Liver (tissue), 9 donors: ENCODE data around the gene LYSMD3. TPM values are rescaled to one million over a fixed set of nuclear protein-coding genes. Genes with fewer than 3 reads are reported as not detected.

Source experiments
- DNase-seq: peaks from one replicate; pipeline ENCODE4 v3.0.0-alpha.2; 2017; ENCODE audit warnings: low spot score
- H3K27ac ChIP-seq, 2 donors: one replicate each; pipeline ENCODE4 v1.7.0; 2013; ENCODE audit warnings: inconsistent platforms in 2 of 2, low read length in 2 of 2, control low read depth in 1 of 2, low read depth in 1 of 2, mild to moderate bottlenecking in 1 of 2
- H3K27me3 ChIP-seq, 4 donors: one replicate each; pipeline versions ENCODE4 v1.6.1 to v1.7.0; 2013; ENCODE audit warnings: low read length in 3 of 4, inconsistent platforms in 1 of 4, mild to moderate bottlenecking in 1 of 4, moderate library complexity in 1 of 4; ENCODE audit not compliant: control insufficient read depth in 4 of 4, insufficient read depth in 4 of 4
- H3K36me3 ChIP-seq, 4 donors: one replicate each; pipeline versions ENCODE4 v1.6.1 to v1.7.0; 2013; ENCODE audit warnings: low read length in 3 of 4, mild to moderate bottlenecking in 3 of 4, low read depth in 1 of 4, moderate library complexity in 1 of 4; ENCODE audit not compliant: control insufficient read depth in 4 of 4, insufficient read depth in 3 of 4
- H3K4me1 ChIP-seq, 4 donors: one replicate each; pipeline versions ENCODE4 v1.6.1 to v1.7.0; 2013; ENCODE audit warnings: low read length in 3 of 4, mild to moderate bottlenecking in 3 of 4, moderate library complexity in 1 of 4; ENCODE audit not compliant: control insufficient read depth in 4 of 4, insufficient read depth in 4 of 4
- H3K4me3 ChIP-seq, 3 donors: one replicate each; pipeline versions ENCODE4 v1.6.1 to v1.7.0; 2013; ENCODE audit warnings: low read length in 3 of 3, control low read depth in 1 of 3, low read depth in 1 of 3, mild to moderate bottlenecking in 1 of 3
- H3K9ac ChIP-seq, 2 donors: one replicate each; pipeline ENCODE4 v1.7.0; 2013; ENCODE audit warnings: low read length in 2 of 2, mild to moderate bottlenecking in 2 of 2, moderate library complexity in 2 of 2, control low read depth in 1 of 2, low read depth in 1 of 2
- H3K9me3 ChIP-seq, 4 donors: one replicate each; pipeline versions ENCODE4 v1.6.1 to v1.7.0; 2013; ENCODE audit warnings: low read length in 3 of 4; ENCODE audit not compliant: control insufficient read depth in 4 of 4
- EGR1 ChIP-seq, 2 donors: IDR thresholded peaks; 2 replicates each; pipeline ENCODE4 v1.6.1; 2016 to 2018; ENCODE audit warnings: antibody characterized with exemption in 2 of 2, low read depth in 2 of 2
- FOXA1 ChIP-seq: IDR thresholded peaks from 2 replicates; pipeline ENCODE4 v1.6.1; 2016; ENCODE audit warnings: antibody characterized with exemption
- FOXA2 ChIP-seq: IDR thresholded peaks from 2 replicates; pipeline ENCODE4 v1.6.1; 2016; ENCODE audit warnings: antibody characterized with exemption
- GABPA ChIP-seq, 2 donors: IDR thresholded peaks in 1 of 2; conservative IDR thresholded peaks in 1 of 2; 2 replicates each; pipeline ENCODE4 v1.6.1; 2016; ENCODE audit warnings: antibody characterized with exemption in 2 of 2, mild to moderate bottlenecking in 1 of 2, moderate library complexity in 1 of 2
- HNF4A ChIP-seq, 2 donors: conservative IDR thresholded peaks; 2 replicates each; pipeline ENCODE4 v1.6.1; 2016; ENCODE audit warnings: antibody characterized with exemption in 2 of 2, mild to moderate bottlenecking in 2 of 2
- JUND ChIP-seq, 2 donors: IDR thresholded peaks; 2 replicates each; pipeline ENCODE4 v1.6.1; 2016; ENCODE audit warnings: antibody characterized with exemption in 2 of 2
- NR2F2 ChIP-seq: IDR thresholded peaks from 2 replicates; pipeline ENCODE4 v1.6.1; 2016; ENCODE audit warnings: antibody characterized with exemption
- RAD21 ChIP-seq, 2 donors: IDR thresholded peaks; 2 replicates each; pipeline ENCODE4 v1.6.1; 2016; ENCODE audit warnings: antibody characterized with exemption in 2 of 2, mild to moderate bottlenecking in 2 of 2
- RXRA ChIP-seq, 2 donors: IDR thresholded peaks; 2 replicates each; pipeline ENCODE4 v1.6.1; 2017 to 2018; ENCODE audit warnings: antibody characterized with exemption in 2 of 2, mild to moderate bottlenecking in 1 of 2
- SP1 ChIP-seq: IDR thresholded peaks from 2 replicates; pipeline ENCODE4 v1.6.1; 2018; ENCODE audit warnings: antibody characterized with exemption, mild to moderate bottlenecking
- TAF1 ChIP-seq: conservative IDR thresholded peaks from 2 replicates; pipeline ENCODE4 v1.6.1; 2016; ENCODE audit warnings: antibody characterized with exemption, mild to moderate bottlenecking
- YY1 ChIP-seq: IDR thresholded peaks from 2 replicates; pipeline ENCODE4 v1.6.1; 2016; ENCODE audit warnings: antibody characterized with exemption, mild to moderate bottlenecking
- WGBS: extraction: QIAGEN DNeasy Blood & Tissue Kit; methylation state at CpG from one replicate; pipeline ENCODE4 v1.1.7; 2013; 5-methylcytosine and 5-hydroxymethylcytosine counted together
- polyA plus RNA-seq, 2 donors: library from polyadenylated mRNA; stranded (reverse) in 1 of 2; unstranded in 1 of 2; fragments of 200-250 nt in 1 of 2; fragments of >200 nt in 1 of 2; fragmentation: Nextera tagmentation in 1 of 2; extraction: Ambion mirVana in 1 of 2; gene quantifications; one replicate each; pipeline versions ENCODE4 v1.2.1 to v1.2.3, GENCODE V29; 2013 to 2015
- total RNA-seq, 2 donors: library from RNA; depleted of rRNA; stranded (reverse); fragments of >200 nt; gene quantifications; one replicate each; pipeline ENCODE4 v1.2.3, GENCODE V29; 2014
- TF ChIP-seq, protein P1 (sequence below): IDR thresholded peaks from 2 replicates; pipeline ENCODE4 v1.6.1; 2016; ENCODE audit warnings: antibody characterized with exemption
- TF ChIP-seq, protein P2 (sequence below): fragments of 150-350 bp; IDR thresholded peaks from 2 replicates; pipeline ENCODE4 v1.5.1; 2017; ENCODE audit warnings: improper control_type of control experiment, low read depth, low read length; ENCODE audit not compliant: missing input control
- TF ChIP-seq, protein P3 (sequence below): IDR thresholded peaks from 2 replicates; pipeline ENCODE4 v1.6.1; 2016; ENCODE audit warnings: antibody characterized with exemption, mild to moderate bottlenecking
- TF ChIP-seq, protein P4 (sequence below): IDR thresholded peaks from 2 replicates; pipeline ENCODE4 v1.6.1; 2016; ENCODE audit warnings: antibody characterized with exemption
- TF ChIP-seq, protein P5 (sequence below): IDR thresholded peaks from 2 replicates; pipeline ENCODE4 v1.6.1; 2016; ENCODE audit warnings: antibody characterized with exemption
- donor health status: healthy.
- donor health status: healthy.
- donor health status: healthy.
- donor health status: healthy.
- donor health status: healthy.

LYSMD3 gene
- total and polyA plus RNA-seq, 4 donors: 8.8 to 23.6 (median 11.0) TPM

DNA sequence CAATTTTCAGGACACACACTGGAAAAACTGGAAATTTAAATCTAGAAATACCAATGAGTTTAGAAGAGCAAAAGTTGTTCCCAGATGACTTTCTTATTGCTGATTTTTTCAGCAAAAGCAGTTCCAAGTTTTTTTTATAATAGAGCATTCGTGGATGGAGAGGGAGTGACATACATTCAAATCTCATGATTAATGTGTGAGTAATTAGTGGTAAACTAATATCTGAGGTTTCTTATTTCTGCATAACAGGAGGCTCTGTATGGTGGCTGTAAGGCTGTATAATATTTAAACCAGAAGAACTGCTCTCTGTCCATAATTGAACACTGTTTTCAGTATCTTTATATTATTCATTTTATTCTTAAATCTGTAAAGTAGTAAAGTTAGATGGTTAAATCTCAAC lies 25.8 kb downstream of the LYSMD3 start:
- H3K36me3 ChIP-seq: no peaks in the 10 kb centered on the region
- WGBS: 88% methylated on average over 1 of the region's 1 CpG
- no peak overlapping the region for H3K9ac ChIP-seq
- TF ChIP-seq EGR1 (IDR thresholded peaks at IDR 0.05; ENCODE audit: low read depth in 2 of 2) (no peak), RXRA (IDR thresholded peaks at IDR 0.05) (no peak), SP1 (no peak), GABPA (IDR thresholded peaks at IDR 0.05 in 1 of 2, conservative IDR thresholded peaks at IDR 0.05 in 1 of 2) (no peak), FOXA2 (no peak), YY1 (no peak), FOXA1 (no peak), JUND (IDR thresholded peaks at IDR 0.05) (no peak), HNF4A (conservative IDR thresholded peaks at IDR 0.05) (no peak)
- TF ChIP-seq, protein P1, sequence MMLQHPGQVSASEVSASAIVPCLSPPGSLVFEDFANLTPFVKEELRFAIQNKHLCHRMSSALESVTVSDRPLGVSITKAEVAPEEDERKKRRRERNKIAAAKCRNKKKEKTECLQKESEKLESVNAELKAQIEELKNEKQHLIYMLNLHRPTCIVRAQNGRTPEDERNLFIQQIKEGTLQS: no peak
- TF ChIP-seq, protein P2, sequence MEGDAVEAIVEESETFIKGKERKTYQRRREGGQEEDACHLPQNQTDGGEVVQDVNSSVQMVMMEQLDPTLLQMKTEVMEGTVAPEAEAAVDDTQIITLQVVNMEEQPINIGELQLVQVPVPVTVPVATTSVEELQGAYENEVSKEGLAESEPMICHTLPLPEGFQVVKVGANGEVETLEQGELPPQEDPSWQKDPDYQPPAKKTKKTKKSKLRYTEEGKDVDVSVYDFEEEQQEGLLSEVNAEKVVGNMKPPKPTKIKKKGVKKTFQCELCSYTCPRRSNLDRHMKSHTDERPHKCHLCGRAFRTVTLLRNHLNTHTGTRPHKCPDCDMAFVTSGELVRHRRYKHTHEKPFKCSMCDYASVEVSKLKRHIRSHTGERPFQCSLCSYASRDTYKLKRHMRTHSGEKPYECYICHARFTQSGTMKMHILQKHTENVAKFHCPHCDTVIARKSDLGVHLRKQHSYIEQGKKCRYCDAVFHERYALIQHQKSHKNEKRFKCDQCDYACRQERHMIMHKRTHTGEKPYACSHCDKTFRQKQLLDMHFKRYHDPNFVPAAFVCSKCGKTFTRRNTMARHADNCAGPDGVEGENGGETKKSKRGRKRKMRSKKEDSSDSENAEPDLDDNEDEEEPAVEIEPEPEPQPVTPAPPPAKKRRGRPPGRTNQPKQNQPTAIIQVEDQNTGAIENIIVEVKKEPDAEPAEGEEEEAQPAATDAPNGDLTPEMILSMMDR: no peak
- TF ChIP-seq, protein P3, sequence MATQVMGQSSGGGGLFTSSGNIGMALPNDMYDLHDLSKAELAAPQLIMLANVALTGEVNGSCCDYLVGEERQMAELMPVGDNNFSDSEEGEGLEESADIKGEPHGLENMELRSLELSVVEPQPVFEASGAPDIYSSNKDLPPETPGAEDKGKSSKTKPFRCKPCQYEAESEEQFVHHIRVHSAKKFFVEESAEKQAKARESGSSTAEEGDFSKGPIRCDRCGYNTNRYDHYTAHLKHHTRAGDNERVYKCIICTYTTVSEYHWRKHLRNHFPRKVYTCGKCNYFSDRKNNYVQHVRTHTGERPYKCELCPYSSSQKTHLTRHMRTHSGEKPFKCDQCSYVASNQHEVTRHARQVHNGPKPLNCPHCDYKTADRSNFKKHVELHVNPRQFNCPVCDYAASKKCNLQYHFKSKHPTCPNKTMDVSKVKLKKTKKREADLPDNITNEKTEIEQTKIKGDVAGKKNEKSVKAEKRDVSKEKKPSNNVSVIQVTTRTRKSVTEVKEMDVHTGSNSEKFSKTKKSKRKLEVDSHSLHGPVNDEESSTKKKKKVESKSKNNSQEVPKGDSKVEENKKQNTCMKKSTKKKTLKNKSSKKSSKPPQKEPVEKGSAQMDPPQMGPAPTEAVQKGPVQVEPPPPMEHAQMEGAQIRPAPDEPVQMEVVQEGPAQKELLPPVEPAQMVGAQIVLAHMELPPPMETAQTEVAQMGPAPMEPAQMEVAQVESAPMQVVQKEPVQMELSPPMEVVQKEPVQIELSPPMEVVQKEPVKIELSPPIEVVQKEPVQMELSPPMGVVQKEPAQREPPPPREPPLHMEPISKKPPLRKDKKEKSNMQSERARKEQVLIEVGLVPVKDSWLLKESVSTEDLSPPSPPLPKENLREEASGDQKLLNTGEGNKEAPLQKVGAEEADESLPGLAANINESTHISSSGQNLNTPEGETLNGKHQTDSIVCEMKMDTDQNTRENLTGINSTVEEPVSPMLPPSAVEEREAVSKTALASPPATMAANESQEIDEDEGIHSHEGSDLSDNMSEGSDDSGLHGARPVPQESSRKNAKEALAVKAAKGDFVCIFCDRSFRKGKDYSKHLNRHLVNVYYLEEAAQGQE: no peak
- TF ChIP-seq, protein P4, sequence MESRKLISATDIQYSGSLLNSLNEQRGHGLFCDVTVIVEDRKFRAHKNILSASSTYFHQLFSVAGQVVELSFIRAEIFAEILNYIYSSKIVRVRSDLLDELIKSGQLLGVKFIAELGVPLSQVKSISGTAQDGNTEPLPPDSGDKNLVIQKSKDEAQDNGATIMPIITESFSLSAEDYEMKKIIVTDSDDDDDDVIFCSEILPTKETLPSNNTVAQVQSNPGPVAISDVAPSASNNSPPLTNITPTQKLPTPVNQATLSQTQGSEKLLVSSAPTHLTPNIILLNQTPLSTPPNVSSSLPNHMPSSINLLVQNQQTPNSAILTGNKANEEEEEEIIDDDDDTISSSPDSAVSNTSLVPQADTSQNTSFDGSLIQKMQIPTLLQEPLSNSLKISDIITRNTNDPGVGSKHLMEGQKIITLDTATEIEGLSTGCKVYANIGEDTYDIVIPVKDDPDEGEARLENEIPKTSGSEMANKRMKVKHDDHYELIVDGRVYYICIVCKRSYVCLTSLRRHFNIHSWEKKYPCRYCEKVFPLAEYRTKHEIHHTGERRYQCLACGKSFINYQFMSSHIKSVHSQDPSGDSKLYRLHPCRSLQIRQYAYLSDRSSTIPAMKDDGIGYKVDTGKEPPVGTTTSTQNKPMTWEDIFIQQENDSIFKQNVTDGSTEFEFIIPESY: no peak
- TF ChIP-seq, protein P5, sequence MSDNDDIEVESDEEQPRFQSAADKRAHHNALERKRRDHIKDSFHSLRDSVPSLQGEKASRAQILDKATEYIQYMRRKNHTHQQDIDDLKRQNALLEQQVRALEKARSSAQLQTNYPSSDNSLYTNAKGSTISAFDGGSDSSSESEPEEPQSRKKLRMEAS: no peak
- H3K27ac ChIP-seq: no peak overlapping the region
- no peaks in the 10 kb centered on the region for H3K4me1 ChIP-seq
- no peak overlapping the region for H3K4me3 ChIP-seq
- H3K9me3 ChIP-seq: no peaks in the 10 kb centered on the region
- no peak for DNase-seq
- H3K27me3 ChIP-seq: no peaks in the 10 kb centered on the region

DNA sequence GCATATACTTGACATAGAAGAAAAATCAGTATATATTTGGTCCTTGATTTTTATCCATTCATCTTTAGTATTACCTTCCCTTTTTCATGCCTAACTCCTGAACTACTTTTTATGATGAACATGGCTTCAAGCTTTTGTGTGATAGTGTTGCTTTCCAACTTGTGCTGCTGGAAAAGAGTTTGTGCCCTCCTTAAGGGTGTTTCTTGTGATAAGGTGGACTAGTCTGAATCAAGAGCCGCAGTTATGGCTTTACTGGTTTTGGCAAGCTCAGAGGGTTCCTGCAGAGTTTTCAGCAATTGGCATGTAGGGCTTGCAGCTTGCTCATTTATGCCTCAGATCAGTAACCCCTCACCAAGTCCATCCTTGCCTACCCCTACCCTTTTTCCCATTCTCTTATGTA lies 34.2 kb downstream of the LYSMD3 start:
- no peak overlapping the region for H3K4me3 ChIP-seq
- no peak overlapping the region for H3K9ac ChIP-seq
- no peaks in the 10 kb centered on the region for H3K4me1 ChIP-seq
- no peak overlapping the region for H3K27ac ChIP-seq
- H3K27me3 ChIP-seq: no peaks in the 10 kb centered on the region
- no peaks in the 10 kb centered on the region for H3K9me3 ChIP-seq
- no peak for DNase-seq
- TF ChIP-seq FOXA1: no peak
- TF ChIP-seq NR2F2: no peak
- TF ChIP-seq TAF1: no peak
- no peak for TF ChIP-seq FOXA2
- no peak for TF ChIP-seq SP1
- TF ChIP-seq, protein P4: no peak
- no peak for TF ChIP-seq JUND (IDR thresholded peaks at IDR 0.05)
- no peak for TF ChIP-seq YY1
- TF ChIP-seq RAD21 (IDR thresholded peaks at IDR 0.05): no peak
- WGBS: 100% methylated on average over 1 of the region's 1 CpG
- no peaks in the 10 kb centered on the region for H3K36me3 ChIP-seq
